GM21786 (cell line): ENCODE data around the gene CUX1.
"Not testable (repeated sequence)": the region's sequence is repeated elsewhere in the genome, so short reads cannot be mapped to it uniquely, and the experiment has no call there.

Experiments used
- ATAC-seq: cut with Tn5 transposase; IDR thresholded peaks from one replicate; pipeline ENCODE4 v1.9.1; 2021; ENCODE audit not compliant: unreplicated experiment

Gene CUX1

GRCh38 chr7:102294589-102294988, 477.2 kb downstream of the CUX1 start:
- ATAC-seq: no peak

GRCh38 chr7:102295346-102296178, 478.1 kb downstream of the CUX1 start:
- ATAC-seq: no peak

- no peak for ATAC-seq
Measured at GRCh38 chr7:102296179-102296438, 478.7 kb downstream of the CUX1 start.

GRCh38 chr7:102296514-102296913, 479.1 kb downstream of the CUX1 start:
- no peak for ATAC-seq

- no peak for ATAC-seq
Measured at GRCh38 chr7:102297487-102298218, 480.2 kb downstream of the CUX1 start.

GRCh38 chr7:102300643-102301221, 483.3 kb downstream of the CUX1 start:
- ATAC-seq: no peak

GRCh38 chr7:102301367-102301766, 483.9 kb downstream of the CUX1 start:
- not testable (repeated sequence) for ATAC-seq

- ATAC-seq: no peak
Measured at GRCh38 chr7:102302025-102302424, 484.6 kb downstream of the CUX1 start.

DNA sequence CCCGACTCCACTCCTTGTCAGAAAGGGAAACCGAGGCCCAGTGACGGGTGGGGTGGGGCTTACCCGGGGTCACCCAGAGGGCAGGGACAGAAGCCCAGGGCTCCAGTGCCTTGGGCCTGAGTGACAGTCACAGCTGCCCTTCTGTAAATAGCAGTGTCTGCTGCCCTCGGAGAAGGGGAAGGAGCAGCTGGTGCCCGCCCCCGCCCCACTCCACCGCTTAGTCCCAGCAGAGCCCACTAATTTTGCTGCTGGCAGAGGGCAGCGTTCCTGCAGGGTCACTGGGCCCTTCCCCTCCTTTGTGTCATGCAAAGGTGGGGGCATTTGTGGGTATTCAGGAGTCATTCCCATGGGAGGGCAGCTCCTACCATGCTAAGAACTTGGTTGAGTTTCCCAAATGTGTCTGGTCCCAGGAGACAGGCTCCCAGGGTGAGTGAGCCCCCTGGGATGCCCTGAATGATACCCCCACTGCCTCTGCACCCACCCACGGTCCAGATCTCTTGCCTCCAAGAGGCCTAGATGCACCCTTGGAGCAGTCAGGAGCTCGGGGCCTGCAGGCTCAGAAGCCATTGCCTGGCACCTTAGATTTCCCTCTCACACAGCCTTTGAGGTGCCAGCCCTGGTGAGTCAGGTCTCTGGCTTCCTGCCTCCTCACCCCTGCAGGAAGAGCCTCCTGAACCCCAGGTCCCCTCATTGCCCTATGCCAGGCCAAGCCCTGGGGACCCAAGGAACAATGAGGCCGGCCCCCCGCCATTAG, 486.4 kb downstream of the CUX1 start:
- no peak for ATAC-seq

DNA sequence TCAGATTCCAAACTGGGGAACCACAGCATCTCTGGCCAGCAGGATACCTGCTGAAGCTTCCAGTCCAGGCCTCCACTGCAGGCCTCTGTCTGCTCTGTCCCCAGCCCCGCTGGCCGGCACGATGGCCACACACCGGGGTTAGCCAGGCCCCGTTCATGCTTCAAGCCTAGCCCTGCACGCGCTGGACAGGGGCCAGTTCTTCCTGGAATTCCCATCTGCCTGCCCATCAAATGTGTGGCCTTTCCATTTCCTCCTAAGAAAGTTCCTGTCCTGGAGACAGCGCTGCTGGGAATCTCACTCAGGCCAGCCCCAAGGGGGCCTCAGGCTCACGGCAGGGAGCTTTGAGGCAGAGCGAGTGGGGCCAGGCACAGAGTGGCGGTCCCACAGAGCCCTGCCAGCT, 487.2 kb downstream of the CUX1 start:
- no peak for ATAC-seq

GRCh38 chr7:102305414-102306268, 488.2 kb downstream of the CUX1 start:
- ATAC-seq: peak; percentile 49

GRCh38 chr7:102306916-102307677, 489.7 kb downstream of the CUX1 start:
- ATAC-seq: peak; percentile 81

DNA sequence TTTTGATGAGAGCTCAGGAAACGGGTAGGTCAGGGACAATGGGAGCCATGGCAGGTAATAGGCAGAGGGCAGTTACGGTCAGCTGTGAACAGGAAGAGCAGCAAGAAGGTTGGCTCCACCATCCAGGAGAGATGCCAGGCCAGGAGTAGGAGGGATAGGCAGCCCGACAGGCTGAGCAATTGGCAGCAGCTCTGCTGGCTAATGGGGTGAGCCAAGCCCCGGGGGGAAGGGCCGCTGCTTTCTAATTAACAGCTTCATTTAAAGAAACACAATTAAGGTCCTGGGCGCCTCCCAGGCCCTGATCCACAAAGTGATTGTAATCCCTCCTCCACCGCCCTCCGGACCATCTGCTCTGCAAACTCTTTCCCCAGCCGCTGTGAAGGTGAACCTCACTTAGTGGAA, 493.0 kb downstream of the CUX1 start:
- ATAC-seq: no peak

DNA sequence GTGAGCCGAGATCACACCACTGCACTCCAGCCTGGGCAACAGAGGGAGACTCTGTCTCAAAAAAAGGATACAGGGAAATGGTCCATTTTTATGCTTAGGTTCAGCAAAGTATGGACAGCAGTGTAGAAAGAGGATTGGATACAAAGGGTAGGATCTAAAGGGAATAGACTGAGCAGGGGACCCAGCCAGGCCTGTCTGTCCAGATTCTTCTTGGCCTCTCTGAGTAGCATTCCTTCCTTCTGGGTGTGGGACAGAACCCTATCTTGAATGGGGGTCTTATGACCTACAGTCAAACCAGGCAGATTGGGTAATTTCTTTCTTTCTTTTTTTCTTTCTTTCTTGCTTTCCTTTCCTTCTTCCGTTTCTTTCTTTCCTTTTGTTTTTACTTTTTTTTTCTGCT, 494.9 kb downstream of the CUX1 start:
- no peak for ATAC-seq

DNA sequence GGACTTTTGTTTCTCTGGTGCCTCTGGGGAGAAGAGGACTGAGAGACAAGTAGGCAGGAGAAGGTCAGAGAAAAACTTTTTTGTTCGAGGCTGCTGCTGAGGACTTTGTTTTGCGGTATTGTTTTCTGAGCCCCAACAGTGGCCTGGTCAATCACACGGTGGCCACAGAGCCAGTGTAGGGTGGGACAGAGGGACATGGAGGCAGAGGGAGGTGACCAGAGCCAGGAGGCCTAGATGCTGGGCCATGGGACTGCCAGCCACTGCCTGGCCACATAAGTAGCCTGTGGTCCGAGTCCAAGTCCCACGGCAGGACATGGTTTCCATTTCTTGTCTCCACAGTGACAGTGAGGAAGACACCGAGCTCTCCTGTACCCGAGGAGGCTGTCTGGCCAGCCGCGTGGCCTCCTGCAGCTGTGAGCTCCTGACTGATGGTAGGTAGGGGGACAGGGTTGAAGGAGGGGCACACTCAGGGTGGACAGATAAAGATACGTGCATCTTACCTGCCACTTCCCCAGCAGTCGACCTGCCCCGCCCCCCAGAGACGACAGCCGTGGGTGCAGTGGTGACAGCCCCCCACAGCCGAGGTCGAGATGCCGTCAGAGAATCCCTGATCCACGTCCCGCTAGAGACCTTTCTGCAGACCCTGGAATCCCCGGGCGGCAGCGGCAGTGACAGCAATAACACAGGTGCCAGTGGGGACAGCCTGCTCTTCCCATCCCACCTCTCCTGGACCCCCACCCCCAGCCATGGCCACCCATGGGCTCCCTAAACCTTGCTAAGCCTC, 496.8 kb downstream of the CUX1 start:
- no peak for ATAC-seq

DNA sequence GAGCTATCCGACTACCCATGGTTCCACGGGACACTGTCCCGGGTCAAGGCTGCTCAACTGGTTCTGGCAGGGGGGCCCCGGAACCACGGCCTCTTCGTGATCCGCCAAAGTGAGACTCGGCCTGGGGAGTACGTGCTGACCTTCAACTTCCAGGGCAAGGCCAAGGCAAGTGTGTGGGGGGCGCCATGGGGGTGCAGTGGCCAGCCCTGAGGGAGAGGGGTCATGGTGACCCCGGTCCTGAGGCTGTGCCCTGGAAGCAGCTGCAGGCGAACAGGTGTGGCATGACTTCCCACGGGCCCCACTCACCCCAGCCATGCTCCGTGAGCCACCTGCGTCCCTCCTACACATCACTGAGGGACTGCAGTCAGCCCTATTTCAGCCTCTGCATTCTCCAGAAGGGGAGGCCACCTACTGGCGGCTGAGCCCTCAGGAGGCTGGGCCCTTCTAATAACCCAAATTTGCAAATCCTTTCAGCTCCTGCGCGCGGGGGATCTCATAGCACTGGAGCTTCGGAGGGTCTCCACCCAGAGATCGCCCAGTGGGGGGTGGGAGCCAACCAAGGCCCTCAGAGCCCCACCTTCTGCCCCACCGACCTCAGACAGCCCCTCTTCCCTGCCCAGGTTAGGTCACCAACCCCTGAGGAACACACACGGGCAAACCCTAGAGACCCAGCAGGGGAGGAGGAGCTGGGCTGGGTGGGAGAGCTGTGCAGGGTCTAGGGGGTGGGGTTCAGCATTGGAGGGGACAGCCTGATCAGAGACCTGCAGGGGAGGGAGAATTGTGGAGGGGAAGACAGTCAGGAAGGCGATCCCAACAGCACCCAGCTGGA, 500.0 kb downstream of the CUX1 start:
- ATAC-seq: no peak

DNA sequence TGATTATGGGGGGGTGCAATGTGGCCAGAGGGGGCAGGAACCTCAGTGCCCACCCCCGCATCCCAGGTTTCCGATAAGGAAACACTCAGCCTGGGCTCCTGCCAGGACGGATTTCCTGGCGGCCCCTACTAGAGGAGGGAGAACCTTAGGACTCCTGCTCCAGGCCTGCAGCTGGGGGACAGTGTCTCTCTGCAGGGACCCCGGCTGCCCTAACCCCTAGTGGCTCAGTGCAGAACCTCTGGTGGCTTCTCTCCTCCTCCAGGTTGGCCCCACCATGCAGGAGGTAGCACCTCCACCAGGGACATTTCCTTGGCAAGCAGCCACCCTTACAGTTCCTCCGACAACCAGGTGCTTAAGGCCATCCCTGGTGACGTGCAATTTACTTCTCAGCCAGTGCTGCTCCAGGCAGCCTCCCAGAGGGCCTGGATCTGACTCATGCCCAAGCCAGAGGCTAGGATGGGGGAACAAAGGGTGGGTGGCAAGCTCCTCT, 501.1 kb downstream of the CUX1 start:
- ATAC-seq: no peak

GRCh38 chr7:102319671-102320070, 502.2 kb downstream of the CUX1 start:
- no peak for ATAC-seq
